Upper lobe of right lung (tissue), 1 donor: ENCODE data around the gene NDUFV2. TPM values are rescaled to one million over a fixed set of nuclear protein-coding genes. Genes with fewer than 3 reads are reported as not detected.

Source experiments
- ATAC-seq: fragments of 200-7000 bp; cut with Tn5 transposase; one replicate; pipeline ENCODE4 v1.9.1; 2020; ENCODE audit warnings: mild to moderate bottlenecking, moderate library complexity
- DNase-seq: peaks from one replicate; pipeline ENCODE4 v3.0.0-alpha.2; 2020
- H3K27ac ChIP-seq: fragments of 200-600 bp; one replicate; pipeline ENCODE4 v1.8.0; 2022
- H3K27me3 ChIP-seq: fragments of 200-600 bp; one replicate; pipeline ENCODE4 v1.8.0; 2022; ENCODE audit warnings: mild to moderate bottlenecking
- H3K36me3 ChIP-seq: fragments of 200-600 bp; one replicate; pipeline ENCODE4 v1.8.0; 2022
- H3K4me1 ChIP-seq: fragments of 200-600 bp; one replicate; pipeline ENCODE4 v1.8.0; 2022
- H3K4me3 ChIP-seq: fragments of 200-600 bp; one replicate; pipeline ENCODE4 v1.8.0; 2022; ENCODE audit warnings: mild to moderate bottlenecking
- H3K9me3 ChIP-seq: fragments of 200-600 bp; one replicate; pipeline ENCODE4 v1.8.0; 2022
- intact Hi-C: fragments of 100-400 bp; cut with DNase I; formaldehyde crosslinking; loops from one replicate; pipeline ENCODE4 v1.11.0; 2022
- total RNA-seq: library from RNA; stranded (reverse); fragmentation: NEBNext Ultra II Directional; extraction: Animal tissue kit (Norgen Biotek cat#: 25700); gene quantifications from one replicate; pipeline ENCODE4 v1.2.1, GENCODE V29; 2021
- TF ChIP-seq, protein P1 (sequence below): fragments of 200-600 bp; IDR thresholded peaks from one replicate; pipeline ENCODE4 v1.8.0; 2022; ENCODE audit warnings: antibody characterized with exemption
- donor health status: DM: no; HTN: yes; CAD: no; lungs with severe emphysema.

NDUFV2 gene
- total RNA-seq, 1 donor from 2014 or later = 106 TPM

- intact Hi-C loops = no loop called here
- Histone ChIP-seq H3K4me1 (peaks cover 49% of the 10 kb centered on the region), H3K27ac (no peak overlapping the region), H3K27me3 (no peaks in the 10 kb centered on the region), H3K4me3 (no peak overlapping the region), H3K9me3 (no peaks in the 10 kb centered on the region), H3K36me3 (peaks cover 50% of the 10 kb centered on the region)
- TF ChIP-seq, protein P1, sequence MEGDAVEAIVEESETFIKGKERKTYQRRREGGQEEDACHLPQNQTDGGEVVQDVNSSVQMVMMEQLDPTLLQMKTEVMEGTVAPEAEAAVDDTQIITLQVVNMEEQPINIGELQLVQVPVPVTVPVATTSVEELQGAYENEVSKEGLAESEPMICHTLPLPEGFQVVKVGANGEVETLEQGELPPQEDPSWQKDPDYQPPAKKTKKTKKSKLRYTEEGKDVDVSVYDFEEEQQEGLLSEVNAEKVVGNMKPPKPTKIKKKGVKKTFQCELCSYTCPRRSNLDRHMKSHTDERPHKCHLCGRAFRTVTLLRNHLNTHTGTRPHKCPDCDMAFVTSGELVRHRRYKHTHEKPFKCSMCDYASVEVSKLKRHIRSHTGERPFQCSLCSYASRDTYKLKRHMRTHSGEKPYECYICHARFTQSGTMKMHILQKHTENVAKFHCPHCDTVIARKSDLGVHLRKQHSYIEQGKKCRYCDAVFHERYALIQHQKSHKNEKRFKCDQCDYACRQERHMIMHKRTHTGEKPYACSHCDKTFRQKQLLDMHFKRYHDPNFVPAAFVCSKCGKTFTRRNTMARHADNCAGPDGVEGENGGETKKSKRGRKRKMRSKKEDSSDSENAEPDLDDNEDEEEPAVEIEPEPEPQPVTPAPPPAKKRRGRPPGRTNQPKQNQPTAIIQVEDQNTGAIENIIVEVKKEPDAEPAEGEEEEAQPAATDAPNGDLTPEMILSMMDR = no peak
- no peak for DNase-seq
- ATAC-seq = no peak
Measured at GRCh38 chr18:9120796-9121195, 18.3 kb downstream of the NDUFV2 start.

GRCh38 chr18:9123520-9123919 is 21.0 kb downstream of the NDUFV2 start:
- Histone ChIP-seq H3K4me3 (no peak overlapping the region), H3K9me3 (no peaks in the 10 kb centered on the region), H3K36me3 (peaks cover 76% of the 10 kb centered on the region), H3K4me1 (peaks cover 30% of the 10 kb centered on the region), H3K27me3 (no peaks in the 10 kb centered on the region), H3K27ac (no peak overlapping the region)
- intact Hi-C loops = no loop called here
- TF ChIP-seq, protein P1 = no peak
- DNase-seq (no peak), ATAC-seq (no peak)

- TF ChIP-seq, protein P1 = no peak
- Histone ChIP-seq H3K36me3 (peaks cover 79% of the 10 kb centered on the region), H3K9me3 (no peaks in the 10 kb centered on the region), H3K27me3 (no peaks in the 10 kb centered on the region), H3K27ac (no peak overlapping the region), H3K4me3 (no peak overlapping the region), H3K4me1 (peaks cover 19% of the 10 kb centered on the region)
- intact Hi-C loops = no loop called here
- DNase-seq (no peak), ATAC-seq (no peak)
Measured at GRCh38 chr18:9124824-9125223, 22.3 kb downstream of the NDUFV2 start.

DNA sequence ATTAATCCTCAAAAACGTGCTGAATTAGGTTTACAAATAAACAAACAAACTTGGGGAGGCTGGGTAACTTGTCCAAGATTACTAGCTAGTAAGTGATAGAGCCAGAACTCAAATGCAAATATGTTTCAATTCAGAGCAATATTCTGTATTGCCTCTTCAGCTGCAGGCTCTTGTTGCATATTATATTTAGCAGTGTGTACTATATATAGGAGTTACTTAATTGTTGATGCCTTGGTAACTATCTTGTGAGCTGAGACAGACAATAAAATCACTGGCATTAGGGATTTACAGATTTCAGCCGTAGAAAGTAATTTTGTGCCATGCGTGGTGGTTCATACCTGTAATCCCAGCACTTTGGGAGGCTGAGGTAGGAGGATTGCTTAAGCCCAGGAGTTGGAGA is 23.8 kb downstream of the NDUFV2 start:
- Histone ChIP-seq H3K27ac (no peak overlapping the region), H3K4me1 (peaks cover 5% of the 10 kb centered on the region), H3K36me3 (peaks cover 78% of the 10 kb centered on the region), H3K4me3 (no peak overlapping the region), H3K9me3 (no peaks in the 10 kb centered on the region), H3K27me3 (no peaks in the 10 kb centered on the region)
- DNase-seq = no peak
- TF ChIP-seq, protein P1 = no peak
- no peak for ATAC-seq
- intact Hi-C loops = no loop called here

GRCh38 chr18:9130195-9130594 is 27.7 kb downstream of the NDUFV2 start:
- H3K4me1 ChIP-seq = peaks cover 9% of the 10 kb centered on the region
- intact Hi-C loops = no loop called here

More at GRCh38 chr18:9130195-9130594, 27.7 kb downstream of the NDUFV2 start:
- H3K9me3 ChIP-seq = no peaks in the 10 kb centered on the region
- H3K27me3 ChIP-seq = no peaks in the 10 kb centered on the region
- H3K27ac ChIP-seq = no peak overlapping the region
- DNase-seq (no peak), ATAC-seq (no peak)
- TF ChIP-seq, protein P1 = no peak
- peaks cover 77% of the 10 kb centered on the region for H3K36me3 ChIP-seq
- no peak overlapping the region for H3K4me3 ChIP-seq
